Activated T-helper 1 cell treated with anti-CD3 and anti-CD28 coated beads, Interleukin-2, amount 50 U/mL, for 16 hours (primary cell): ENCODE measurements around the gene FSD1.
"Not testable (repeated sequence)": the region's sequence is repeated elsewhere in the genome, so short reads cannot be mapped to it uniquely, and the experiment has no call there.

Source experiments
- DNase-seq, 2 donors: peaks; one replicate each; pipeline ENCODE4 v3.0.0-alpha.2; 2020; ENCODE audit warnings: low read depth in 1 of 2, low spot score in 1 of 2

FSD1 gene

GRCh38 chr19:4284176-4284958, 20.0 kb upstream of the FSD1 start:
- no peak for DNase-seq

GRCh38 chr19:4284974-4285373, 19.4 kb upstream of the FSD1 start:
- DNase-seq = no peak

GRCh38 chr19:4286141-4286540, 18.3 kb upstream of the FSD1 start:
- DNase-seq = not testable (repeated sequence)

GRCh38 chr19:4288091-4288777, 16.2 kb upstream of the FSD1 start:
- no peak for DNase-seq

GRCh38 chr19:4291184-4291732, 13.1 kb upstream of the FSD1 start:
- no peak for DNase-seq

GRCh38 chr19:4292515-4292914, 11.9 kb upstream of the FSD1 start:
- no peak for DNase-seq

GRCh38 chr19:4294389-4294788, 10.0 kb upstream of the FSD1 start:
- DNase-seq = no peak

- DNase-seq = no peak
Observed at GRCh38 chr19:4295972-4296771, 8.2 kb upstream of the FSD1 start.

GRCh38 chr19:4297901-4298809, 6.2 kb upstream of the FSD1 start:
- DNase-seq = no peak

- DNase-seq = no peak
Observed at GRCh38 chr19:4298810-4299550, 5.4 kb upstream of the FSD1 start.

GRCh38 chr19:4300589-4300988, 3.8 kb upstream of the FSD1 start:
- no peak for DNase-seq

- DNase-seq = no peak
Observed at GRCh38 chr19:4301590-4302242, 2.7 kb upstream of the FSD1 start.

GRCh38 chr19:4302243-4302640, 2.2 kb upstream of the FSD1 start, which contains the start of gene TMIGD2:
TMIGD2 (minus strand) TSS chr19:4302389; CDS start chr19:4302385, 4 bp downstream.
- DNase-seq = no peak

GRCh38 chr19:4303819-4304537, 420 bp upstream of the FSD1 start:
- DNase-seq = no peak

- DNase-seq = no peak
Observed at GRCh38 chr19:4305257-4305612, 837 bp downstream of the FSD1 start.

GRCh38 chr19:4305659-4306058, 1.3 kb downstream of the FSD1 start:
- DNase-seq = no peak

- no peak for DNase-seq
Observed at GRCh38 chr19:4310247-4311121, 6.1 kb downstream of the FSD1 start.
